Activated naive CD8-positive, alpha-beta T cell treated with anti-CD3 and anti-CD28 coated beads for 36 hours (primary cell): ENCODE data around the gene TSPAN15. TPM values are rescaled to one million over a fixed set of nuclear protein-coding genes. Genes with fewer than 3 reads are reported as not detected.

Source experiments
- DNase-seq: peaks from one replicate; pipeline ENCODE4 v3.0.0; 2021
- H3K27ac Mint-ChIP-seq: one replicate; pipeline ENCODE4 v1.8.0; 2022; ENCODE audit warnings: mild to moderate bottlenecking, moderate library complexity, mixed read lengths
- H3K27me3 Mint-ChIP-seq: one replicate; pipeline ENCODE4 v1.8.0; 2022; ENCODE audit warnings: mild to moderate bottlenecking, mixed read lengths
- H3K36me3 Mint-ChIP-seq: one replicate; pipeline ENCODE4 v1.8.0; 2021; ENCODE audit warnings: mild to moderate bottlenecking, mixed read lengths
- H3K4me1 Mint-ChIP-seq: one replicate; pipeline ENCODE4 v1.8.0; 2021; ENCODE audit warnings: mixed read lengths
- H3K4me3 Mint-ChIP-seq: one replicate; pipeline ENCODE4 v1.8.0; 2022; ENCODE audit warnings: mild to moderate bottlenecking, moderate library complexity, mixed read lengths
- H3K9me3 Mint-ChIP-seq: one replicate; pipeline ENCODE4 v1.8.0; 2022; ENCODE audit warnings: mixed read lengths
- total RNA-seq, 2 experiments: library from RNA; stranded (reverse); gene quantifications; one replicate each; pipeline ENCODE4 v1.2.3, GENCODE V29; 2021

Gene TSPAN15
- total RNA-seq, 2 experiments from 2014 or later, result 0.60 to 0.66 TPM

DNA sequence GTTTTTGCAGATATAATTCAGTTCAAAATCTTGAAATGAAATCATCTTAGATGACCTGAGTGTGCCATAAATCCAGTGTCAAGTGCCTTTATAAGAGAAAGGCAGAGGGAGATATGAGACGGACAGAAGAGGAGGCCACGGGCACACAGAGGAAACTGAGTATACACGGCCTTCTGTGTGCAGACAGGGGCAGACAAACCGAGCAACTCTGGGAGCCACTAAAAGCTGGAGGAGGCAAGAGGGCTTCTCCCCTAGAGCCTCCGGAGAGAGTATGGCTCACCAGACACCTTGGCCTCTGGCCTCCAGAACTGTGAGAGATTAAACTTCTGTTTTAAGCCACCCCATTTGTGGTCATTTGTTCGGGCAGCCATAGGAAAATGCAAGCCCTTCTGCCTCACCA, 12.6 kb downstream of the TSPAN15 start:
- DNase-seq, result no peak
- no peak overlapping the region for H3K27ac Mint-ChIP-seq
- H3K9me3 Mint-ChIP-seq, result no peaks in the 10 kb centered on the region
- no peaks in the 10 kb centered on the region for H3K27me3 Mint-ChIP-seq
- no peak overlapping the region for H3K4me3 Mint-ChIP-seq
- H3K4me1 Mint-ChIP-seq, result peaks cover 19% of the 10 kb centered on the region
- no peaks in the 10 kb centered on the region for H3K36me3 Mint-ChIP-seq

DNA sequence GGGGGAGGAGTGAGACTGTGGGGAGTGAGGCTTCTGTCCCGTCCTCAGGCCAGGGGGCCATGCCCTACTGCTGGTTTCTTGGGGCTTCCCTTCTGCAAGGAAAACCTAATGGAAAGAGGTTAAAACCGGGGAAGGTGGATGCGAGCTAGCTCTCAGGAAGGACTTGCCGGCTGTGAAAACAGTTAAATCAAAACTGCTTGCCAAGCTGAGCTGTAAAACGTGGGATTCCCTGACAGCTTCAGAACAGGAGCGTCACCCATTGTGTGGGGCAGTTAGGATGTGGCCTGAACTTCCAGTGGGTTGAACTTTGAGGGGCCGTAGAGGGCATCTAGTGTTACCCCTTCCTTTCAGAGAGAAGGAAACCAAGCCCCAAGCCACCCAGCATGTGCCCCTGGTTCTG, 13.1 kb downstream of the TSPAN15 start:
- no peak overlapping the region for H3K4me3 Mint-ChIP-seq

DNA sequence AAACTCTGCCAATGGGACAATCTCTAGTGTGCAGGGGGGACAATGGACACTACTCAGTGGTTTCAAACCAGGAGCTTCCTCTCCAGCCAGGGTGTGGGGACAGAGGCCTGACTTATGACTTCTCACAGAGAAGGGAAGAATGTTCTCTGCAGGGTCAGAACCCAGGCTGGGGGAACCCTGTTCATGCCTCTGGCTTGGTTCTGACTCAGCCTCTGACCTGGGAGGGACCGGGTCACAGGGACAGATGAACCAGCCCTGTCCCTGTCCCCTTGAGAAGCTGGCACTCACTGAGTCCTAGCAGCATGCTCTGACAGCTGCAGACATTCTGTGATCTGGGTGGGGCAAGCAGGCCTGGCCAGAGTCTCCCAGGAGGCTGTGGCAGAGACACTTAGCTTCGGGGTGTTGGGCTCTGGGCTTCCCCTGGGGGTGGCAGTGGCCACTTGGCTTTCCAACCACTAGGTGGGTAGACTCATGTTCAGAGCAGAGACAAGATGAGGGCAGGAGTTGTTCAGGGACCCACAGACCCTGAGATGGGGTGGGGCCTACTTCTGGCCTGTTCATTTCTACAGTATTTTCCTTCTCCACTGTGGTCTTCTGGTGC, 13.6 kb downstream of the TSPAN15 start:
- Mint-ChIP-seq H3K36me3 (no peaks in the 10 kb centered on the region), H3K4me3 (no peak overlapping the region)
- no peak for DNase-seq

More for the DNA sequence above, 13.1 kb downstream of the TSPAN15 start:
- DNase-seq, result no peak
- Mint-ChIP-seq H3K9me3 (no peaks in the 10 kb centered on the region), H3K27me3 (no peaks in the 10 kb centered on the region), H3K27ac (no peak overlapping the region), H3K36me3 (no peaks in the 10 kb centered on the region), H3K4me1 (peaks cover 19% of the 10 kb centered on the region)

DNA sequence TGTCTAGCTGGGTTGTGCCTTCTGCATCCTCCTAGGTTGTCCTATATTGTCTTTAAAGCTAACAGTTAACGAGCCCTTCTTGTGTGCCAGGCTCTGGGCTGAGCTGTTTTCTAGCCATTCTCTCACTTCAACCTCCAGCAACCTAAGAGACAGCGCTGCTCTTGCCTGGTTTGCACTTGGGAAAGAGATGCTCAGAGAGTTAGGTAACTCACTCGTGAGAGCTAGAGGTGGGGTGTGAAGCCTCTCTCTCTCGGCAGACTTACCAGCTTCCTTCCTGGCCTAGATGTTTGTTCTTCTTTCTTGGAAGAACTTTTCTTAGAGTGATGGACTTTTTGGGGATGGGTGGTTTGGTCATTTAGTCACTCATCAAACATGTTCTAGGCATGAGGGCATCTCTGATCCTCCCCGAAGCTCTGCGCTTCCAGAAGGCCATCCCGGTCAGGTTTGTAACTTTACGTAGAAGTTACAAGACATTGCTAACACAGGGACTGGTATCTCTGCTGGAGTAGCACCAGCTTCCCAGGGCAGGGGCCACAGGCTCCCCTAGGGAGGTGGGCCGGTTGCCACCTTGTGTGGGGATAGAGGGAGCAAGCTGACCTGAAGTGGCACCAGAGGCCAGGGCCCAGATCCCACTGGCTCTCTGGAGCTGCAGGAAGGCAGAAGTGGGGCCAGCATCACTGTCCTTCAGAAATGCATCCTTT, 14.3 kb downstream of the TSPAN15 start:
- Mint-ChIP-seq H3K9me3 (no peaks in the 10 kb centered on the region), H3K4me1 (peaks cover 19% of the 10 kb centered on the region), H3K36me3 (no peaks in the 10 kb centered on the region), H3K4me3 (no peak overlapping the region), H3K27ac (no peak overlapping the region), H3K27me3 (no peaks in the 10 kb centered on the region)
- no peak for DNase-seq

More for the DNA sequence above, 13.6 kb downstream of the TSPAN15 start:
- H3K4me1 Mint-ChIP-seq, result peaks cover 19% of the 10 kb centered on the region
- no peaks in the 10 kb centered on the region for H3K27me3 Mint-ChIP-seq
- no peak overlapping the region for H3K27ac Mint-ChIP-seq
- H3K9me3 Mint-ChIP-seq, result no peaks in the 10 kb centered on the region

GRCh38 chr10:69466158-69466490, 14.9 kb downstream of the TSPAN15 start:
- Mint-ChIP-seq H3K4me1 (peaks cover 19% of the 10 kb centered on the region), H3K27ac (no peak overlapping the region), H3K4me3 (no peak overlapping the region), H3K27me3 (no peaks in the 10 kb centered on the region), H3K36me3 (no peaks in the 10 kb centered on the region), H3K9me3 (no peaks in the 10 kb centered on the region)
- DNase-seq, result no peak

DNA sequence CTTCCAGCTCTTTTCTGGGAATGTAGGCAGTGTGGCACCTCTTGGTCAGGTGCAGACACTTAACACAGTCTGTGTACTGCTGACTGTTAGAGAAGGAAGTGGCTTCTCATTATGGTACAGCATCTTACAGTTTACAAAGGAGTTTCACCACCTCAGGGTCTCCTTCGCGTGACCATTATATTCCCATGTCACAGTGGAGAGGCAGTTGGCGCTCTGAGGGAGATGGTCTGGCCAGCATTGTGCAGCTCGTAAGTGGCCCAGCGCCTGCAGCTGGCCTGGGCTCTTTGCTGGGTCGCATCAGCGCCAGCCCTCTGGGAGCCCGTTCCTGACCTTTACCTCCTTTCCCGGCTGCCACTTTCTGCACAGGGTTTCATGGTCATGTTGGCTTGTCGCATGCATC, 15.4 kb downstream of the TSPAN15 start:
- H3K36me3 Mint-ChIP-seq, result no peaks in the 10 kb centered on the region
- peaks cover 19% of the 10 kb centered on the region for H3K4me1 Mint-ChIP-seq
- no peak for DNase-seq
- no peaks in the 10 kb centered on the region for H3K27me3 Mint-ChIP-seq
- no peak overlapping the region for H3K27ac Mint-ChIP-seq
- H3K4me3 Mint-ChIP-seq, result no peak overlapping the region
- no peaks in the 10 kb centered on the region for H3K9me3 Mint-ChIP-seq

DNA sequence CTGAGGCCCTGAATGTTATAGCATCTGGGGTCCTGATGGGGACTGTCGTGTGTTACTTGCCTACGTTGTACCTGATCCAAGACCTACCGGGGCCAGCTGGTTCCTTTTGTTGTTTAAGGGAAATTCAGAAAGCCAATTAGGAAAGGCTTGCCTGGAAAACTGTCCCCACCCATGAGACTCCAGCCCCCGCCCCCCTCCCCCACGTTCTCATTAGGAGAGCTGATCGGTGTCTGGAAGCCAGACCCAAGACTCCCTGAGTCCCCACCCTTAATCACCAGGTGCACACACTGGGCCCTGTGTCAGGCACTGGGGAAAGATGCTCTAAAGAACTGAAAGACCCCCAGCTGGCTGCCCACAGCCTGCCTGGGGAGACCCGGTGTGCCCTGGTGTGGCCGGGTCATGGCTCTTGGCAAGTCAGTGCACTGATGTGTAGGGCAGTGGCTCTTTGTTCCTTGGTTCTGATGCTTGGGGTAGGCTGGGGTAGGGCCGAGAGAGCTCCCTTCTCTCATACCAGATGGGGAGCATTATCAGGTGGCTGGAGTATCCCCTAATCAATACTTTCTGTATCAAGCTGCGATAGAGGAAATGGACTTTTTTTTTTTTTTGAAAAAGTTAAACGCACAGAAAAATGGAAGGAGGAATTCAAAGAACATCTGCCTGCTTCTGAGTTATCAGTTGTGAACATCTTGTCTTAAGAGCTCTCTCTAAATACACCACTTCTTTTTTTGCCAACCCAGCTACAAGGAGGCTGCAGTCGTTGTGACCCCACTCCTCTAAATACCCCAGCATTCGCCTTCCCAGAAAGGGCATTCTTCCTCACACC, 16.9 kb downstream of the TSPAN15 start:
- no peaks in the 10 kb centered on the region for H3K36me3 Mint-ChIP-seq
- H3K27ac Mint-ChIP-seq, result no peak overlapping the region
- peaks cover 16% of the 10 kb centered on the region for H3K4me1 Mint-ChIP-seq
- no peaks in the 10 kb centered on the region for H3K9me3 Mint-ChIP-seq
- no peak for DNase-seq
- no peaks in the 10 kb centered on the region for H3K27me3 Mint-ChIP-seq
- no peak overlapping the region for H3K4me3 Mint-ChIP-seq

- Mint-ChIP-seq H3K9me3 (no peaks in the 10 kb centered on the region), H3K27me3 (no peaks in the 10 kb centered on the region), H3K4me1 (peaks cover 16% of the 10 kb centered on the region), H3K36me3 (no peaks in the 10 kb centered on the region), H3K27ac (no peak overlapping the region), H3K4me3 (no peak overlapping the region)
- no peak for DNase-seq
Observed at GRCh38 chr10:69468751-69469089, 17.5 kb downstream of the TSPAN15 start.

- Mint-ChIP-seq H3K27me3 (no peaks in the 10 kb centered on the region), H3K27ac (no peak overlapping the region), H3K4me3 (no peak overlapping the region), H3K9me3 (no peaks in the 10 kb centered on the region), H3K4me1 (peaks cover 9% of the 10 kb centered on the region), H3K36me3 (no peaks in the 10 kb centered on the region)
- no peak for DNase-seq
Observed at GRCh38 chr10:69469976-69470375, 18.7 kb downstream of the TSPAN15 start.

GRCh38 chr10:69470463-69471384, 19.5 kb downstream of the TSPAN15 start:
- H3K9me3 Mint-ChIP-seq, result no peaks in the 10 kb centered on the region
- DNase-seq, result no peak
- H3K4me3 Mint-ChIP-seq, result no peak overlapping the region
- no peaks in the 10 kb centered on the region for H3K27me3 Mint-ChIP-seq
- H3K4me1 Mint-ChIP-seq, result peaks cover 1% of the 10 kb centered on the region
- H3K36me3 Mint-ChIP-seq, result no peaks in the 10 kb centered on the region
- no peak overlapping the region for H3K27ac Mint-ChIP-seq

DNA sequence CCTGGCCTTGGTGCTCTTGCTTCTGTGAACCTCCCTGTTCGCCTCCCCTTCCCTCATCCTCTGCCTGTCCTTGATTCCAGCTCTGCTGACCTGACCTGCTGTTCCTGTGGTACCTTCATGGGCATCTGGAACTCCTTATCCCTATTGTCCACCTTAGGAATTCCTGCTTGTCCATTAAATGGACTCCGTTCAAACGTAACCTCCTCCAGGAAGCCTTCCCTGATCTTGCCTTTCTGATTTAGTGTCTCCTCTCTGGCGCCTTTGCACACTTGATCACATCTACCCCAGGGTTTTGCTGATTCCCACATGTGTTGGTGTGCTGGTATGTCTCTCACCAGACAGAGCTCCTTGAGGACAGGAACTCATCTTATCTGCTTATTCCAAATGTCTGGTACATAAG, 20.9 kb downstream of the TSPAN15 start:
- no peaks in the 10 kb centered on the region for H3K36me3 Mint-ChIP-seq
- H3K27me3 Mint-ChIP-seq, result no peaks in the 10 kb centered on the region
- H3K27ac Mint-ChIP-seq, result no peak overlapping the region

GRCh38 chr10:69472544-69472943, 21.3 kb downstream of the TSPAN15 start:
- H3K27me3 Mint-ChIP-seq, result no peaks in the 10 kb centered on the region
- no peaks in the 10 kb centered on the region for H3K9me3 Mint-ChIP-seq
- H3K36me3 Mint-ChIP-seq, result no peaks in the 10 kb centered on the region
- H3K4me3 Mint-ChIP-seq, result no peak overlapping the region
- DNase-seq, result no peak
- no peaks in the 10 kb centered on the region for H3K4me1 Mint-ChIP-seq
- H3K27ac Mint-ChIP-seq, result no peak overlapping the region

More for the DNA sequence above, 20.9 kb downstream of the TSPAN15 start:
- H3K4me3 Mint-ChIP-seq, result no peak overlapping the region
- DNase-seq, result no peak
- no peaks in the 10 kb centered on the region for H3K9me3 Mint-ChIP-seq
- H3K4me1 Mint-ChIP-seq, result no peaks in the 10 kb centered on the region

DNA sequence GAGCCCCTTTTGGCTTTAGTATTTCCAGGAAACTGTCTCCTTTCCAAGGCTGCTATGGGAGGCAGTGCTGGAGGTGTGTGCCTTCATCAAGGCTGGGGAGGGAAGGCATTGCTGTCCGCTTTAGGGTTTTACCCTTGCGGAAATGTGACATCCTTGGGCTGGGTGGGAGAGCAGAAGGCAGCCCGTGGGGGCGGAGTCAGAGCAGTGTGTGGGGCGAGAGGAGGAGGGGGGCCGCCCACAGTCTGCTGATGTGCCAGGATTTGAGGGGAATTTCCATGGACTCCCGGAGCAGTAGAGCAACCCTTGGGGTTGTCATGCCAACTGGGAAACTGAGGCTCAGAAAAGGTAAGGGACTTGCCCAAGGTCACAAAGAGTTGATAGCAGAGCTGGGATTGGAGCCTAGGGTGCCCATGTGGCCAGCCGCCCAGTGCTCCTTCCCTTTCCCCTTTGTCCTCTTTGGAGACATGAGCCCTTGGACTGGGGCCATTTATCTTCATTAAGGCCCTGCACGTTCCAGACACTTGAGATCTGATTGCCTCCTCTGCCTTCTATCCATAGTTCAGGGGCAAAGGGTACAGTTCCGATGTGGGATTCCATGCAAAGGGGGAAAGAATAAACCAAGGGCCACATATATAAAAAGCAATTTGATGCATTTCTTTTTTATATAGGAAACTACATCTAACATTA, 22.2 kb downstream of the TSPAN15 start:
- H3K4me3 Mint-ChIP-seq, result no peak overlapping the region
- no peaks in the 10 kb centered on the region for H3K9me3 Mint-ChIP-seq
- H3K27ac Mint-ChIP-seq, result no peak overlapping the region
- H3K36me3 Mint-ChIP-seq, result no peaks in the 10 kb centered on the region
- DNase-seq, result no peak
- no peaks in the 10 kb centered on the region for H3K4me1 Mint-ChIP-seq
- no peaks in the 10 kb centered on the region for H3K27me3 Mint-ChIP-seq

DNA sequence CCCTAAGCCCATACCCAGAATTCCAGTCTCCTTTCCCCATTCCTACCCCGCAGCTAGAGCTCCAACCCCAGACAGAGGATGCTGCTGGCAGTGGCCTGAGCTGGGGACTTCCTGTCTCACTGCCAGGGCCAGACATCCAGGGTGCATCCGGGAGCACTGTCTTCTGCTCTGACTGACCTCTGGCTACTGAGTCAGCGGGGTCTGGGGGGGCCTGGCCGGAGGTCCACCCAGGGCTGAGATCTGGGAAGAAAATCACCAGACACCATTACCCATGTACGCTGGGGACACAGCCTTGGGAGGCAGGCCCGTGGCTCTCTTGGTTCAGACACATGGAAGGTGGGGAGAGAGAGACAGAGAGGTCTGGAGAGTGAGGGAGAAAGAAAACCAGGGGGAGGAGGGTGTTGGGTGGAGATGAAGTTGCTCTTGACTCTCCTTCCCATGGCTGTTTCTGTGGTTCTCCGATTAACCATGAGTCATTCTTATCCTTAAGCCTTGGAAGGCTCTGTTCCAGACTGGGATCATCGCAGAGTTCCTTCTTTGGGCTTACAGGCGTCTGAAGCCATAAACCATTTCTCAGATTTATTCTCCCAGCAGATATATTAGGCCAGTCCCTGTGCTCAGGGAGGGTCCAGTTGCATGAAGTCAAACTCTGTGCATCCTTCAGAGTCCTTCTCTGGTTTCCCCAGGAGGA, 23.6 kb downstream of the TSPAN15 start:
- Mint-ChIP-seq H3K9me3 (no peaks in the 10 kb centered on the region), H3K4me1 (no peaks in the 10 kb centered on the region), H3K27me3 (no peaks in the 10 kb centered on the region), H3K4me3 (no peak overlapping the region), H3K36me3 (no peaks in the 10 kb centered on the region), H3K27ac (no peak overlapping the region)
- no peak for DNase-seq
